ENCODE results near the gene NDUFB10. TPM values are rescaled to one million over a fixed set of nuclear protein-coding genes. Genes with fewer than 3 reads are reported as not detected.
"Not testable (repeated sequence)": the region's sequence is repeated elsewhere in the genome, so short reads cannot be mapped to it uniquely, and the experiment has no call there.

Gene NDUFB10
- total and polyA plus RNA-seq, 9 donors = 95.4 to 162 (median 132) TPM

DNA sequence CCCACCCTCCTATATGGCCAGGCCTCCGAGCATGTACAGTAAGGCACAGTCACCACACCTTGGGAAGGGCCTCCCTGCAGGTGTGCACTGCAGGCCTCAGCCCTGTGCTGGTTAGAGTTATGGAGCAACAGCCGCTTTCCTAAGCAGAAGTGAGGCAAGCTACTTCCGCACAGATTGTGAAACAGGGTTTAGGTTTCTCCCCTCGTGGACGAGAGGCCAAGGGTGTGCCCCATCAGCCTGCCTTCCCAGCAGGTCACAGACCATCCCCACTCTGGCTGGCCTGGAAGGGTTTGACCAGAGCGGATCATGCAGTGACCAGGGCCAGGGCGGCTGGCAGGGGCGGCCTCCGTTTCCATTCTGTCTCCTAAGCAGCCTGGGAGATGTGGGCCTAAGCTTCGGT is 21.0 kb upstream of the NDUFB10 start:
- H3K36me3 ChIP-seq (ENCODE audit: control insufficient read depth, insufficient read depth, low read length) = peaks cover 37% of the 10 kb centered on the region
- 91% methylated on average over 9 of the region's 10 CpGs for WGBS (ENCODE audit: insufficient coverage)
- H3K4me3 ChIP-seq (ENCODE audit: low read length) = no peak overlapping the region
- H3K27me3 ChIP-seq (ENCODE audit: control insufficient read depth, insufficient read depth, low read length) = peaks cover 3% of the 10 kb centered on the region
- H3K27ac ChIP-seq (ENCODE audit: low read length) = no peak overlapping the region
- H3K9me3 ChIP-seq (replicated peaks; ENCODE audit: control insufficient read depth, low read depth, low read length) = no peaks in the 10 kb centered on the region
- H3K4me1 ChIP-seq (ENCODE audit: control insufficient read depth, insufficient read depth, low read length) = peaks cover 28% of the 10 kb centered on the region
- DNase-seq = no peak

- Histone ChIP-seq H3K27ac (ENCODE audit: low read length) (no peak overlapping the region), H3K27me3 (ENCODE audit: control insufficient read depth, insufficient read depth, low read length) (no peaks in the 10 kb centered on the region), H3K4me1 (ENCODE audit: control insufficient read depth, insufficient read depth, low read length) (peaks cover 30% of the 10 kb centered on the region), H3K36me3 (ENCODE audit: control insufficient read depth, insufficient read depth, low read length) (peaks cover 37% of the 10 kb centered on the region), H3K4me3 (ENCODE audit: low read length) (no peak overlapping the region), H3K9me3 (replicated peaks; ENCODE audit: control insufficient read depth, low read depth, low read length) (no peaks in the 10 kb centered on the region)
- WGBS (ENCODE audit: insufficient coverage) = 93% methylated on average over 17 of the region's 17 CpGs
- no peak for DNase-seq
Observed at GRCh38 chr16:1938910-1939309, 20.4 kb upstream of the NDUFB10 start.

DNA sequence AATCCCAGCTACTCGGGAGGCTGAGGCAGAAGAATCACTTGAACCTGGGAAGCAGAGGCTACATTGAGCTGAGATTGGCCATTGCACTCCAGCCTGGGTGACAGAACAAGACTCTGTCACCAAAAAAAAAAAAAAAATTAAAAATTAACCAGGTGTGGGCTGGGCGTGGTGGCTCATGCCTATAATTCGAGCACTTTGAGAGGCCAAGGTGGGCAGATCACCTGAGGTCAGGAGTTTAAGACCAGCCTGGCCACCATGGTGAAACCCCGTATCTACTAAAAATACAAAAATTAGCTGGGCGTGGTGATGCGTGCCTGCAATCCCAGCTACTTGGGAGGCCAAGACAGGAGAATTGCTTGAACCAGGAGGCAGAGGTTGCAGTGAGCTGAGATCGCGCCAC is 19.5 kb upstream of the NDUFB10 start:
- peaks cover 30% of the 10 kb centered on the region for H3K4me1 ChIP-seq (ENCODE audit: control insufficient read depth, insufficient read depth, low read length)
- DNase-seq; H3K4me3 ChIP-seq (ENCODE audit: low read length); H3K9me3 ChIP-seq (replicated peaks; ENCODE audit: control insufficient read depth, low read depth, low read length); H3K27me3 ChIP-seq (ENCODE audit: control insufficient read depth, insufficient read depth, low read length); H3K27ac ChIP-seq (ENCODE audit: low read length): not testable (repeated sequence)
- 91% methylated on average over 5 of the region's 8 CpGs for WGBS (ENCODE audit: insufficient coverage)
- H3K36me3 ChIP-seq (ENCODE audit: control insufficient read depth, insufficient read depth, low read length) = peaks cover 37% of the 10 kb centered on the region

DNA sequence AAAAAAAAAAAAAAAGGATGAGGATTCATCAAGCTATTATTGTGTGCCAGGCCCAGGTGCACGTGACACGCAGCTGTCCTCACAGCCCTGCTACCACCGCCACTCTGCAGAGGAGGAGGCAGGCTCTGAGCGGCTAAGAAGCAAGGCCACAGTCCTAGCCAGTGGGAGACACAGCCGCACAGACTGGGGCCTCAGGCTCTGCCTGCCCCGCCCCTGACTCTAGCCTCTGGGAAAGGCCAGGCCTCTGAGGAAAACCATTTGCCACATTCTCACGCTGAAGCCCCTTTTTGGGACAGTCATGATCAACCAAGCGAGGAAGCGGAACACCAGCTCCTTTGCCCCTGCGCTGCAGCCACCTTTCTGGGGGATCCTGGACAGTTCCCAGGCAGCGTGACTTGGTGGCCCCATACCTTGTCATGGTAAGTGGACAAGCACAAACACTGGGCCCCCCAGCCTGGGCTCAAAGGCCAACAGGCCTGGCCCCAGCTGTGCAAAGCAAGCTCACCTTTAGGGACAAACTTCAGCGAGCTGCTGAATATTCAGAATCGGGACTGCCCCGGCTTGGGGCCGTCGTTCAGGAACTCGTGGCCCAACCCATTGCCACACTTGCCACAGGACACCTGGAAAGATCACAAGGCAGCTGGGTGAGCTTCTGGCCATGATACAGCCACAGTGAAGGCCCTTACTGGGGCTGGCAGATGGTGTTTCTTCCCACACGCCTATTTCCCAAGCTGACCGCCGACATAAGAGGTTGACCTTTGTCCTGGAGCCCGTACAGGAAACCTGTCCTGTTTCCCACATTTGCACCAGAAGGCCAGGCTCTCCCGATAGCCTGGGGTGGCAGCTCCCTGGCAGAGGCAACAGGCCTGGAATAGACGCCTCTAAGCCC is 18.8 kb upstream of the NDUFB10 start:
- Histone ChIP-seq H3K4me3 (ENCODE audit: low read length) (no peak overlapping the region), H3K36me3 (ENCODE audit: control insufficient read depth, insufficient read depth, low read length) (peaks cover 37% of the 10 kb centered on the region), H3K27me3 (ENCODE audit: control insufficient read depth, insufficient read depth, low read length) (no peaks in the 10 kb centered on the region), H3K27ac (ENCODE audit: low read length) (peak overlapping the region; percentile 42), H3K4me1 (ENCODE audit: control insufficient read depth, insufficient read depth, low read length) (peaks cover 28% of the 10 kb centered on the region), H3K9me3 (replicated peaks; ENCODE audit: control insufficient read depth, low read depth, low read length) (no peaks in the 10 kb centered on the region)
- 89% methylated on average over 22 of the region's 23 CpGs for WGBS (ENCODE audit: insufficient coverage)
- no peak for DNase-seq

DNA sequence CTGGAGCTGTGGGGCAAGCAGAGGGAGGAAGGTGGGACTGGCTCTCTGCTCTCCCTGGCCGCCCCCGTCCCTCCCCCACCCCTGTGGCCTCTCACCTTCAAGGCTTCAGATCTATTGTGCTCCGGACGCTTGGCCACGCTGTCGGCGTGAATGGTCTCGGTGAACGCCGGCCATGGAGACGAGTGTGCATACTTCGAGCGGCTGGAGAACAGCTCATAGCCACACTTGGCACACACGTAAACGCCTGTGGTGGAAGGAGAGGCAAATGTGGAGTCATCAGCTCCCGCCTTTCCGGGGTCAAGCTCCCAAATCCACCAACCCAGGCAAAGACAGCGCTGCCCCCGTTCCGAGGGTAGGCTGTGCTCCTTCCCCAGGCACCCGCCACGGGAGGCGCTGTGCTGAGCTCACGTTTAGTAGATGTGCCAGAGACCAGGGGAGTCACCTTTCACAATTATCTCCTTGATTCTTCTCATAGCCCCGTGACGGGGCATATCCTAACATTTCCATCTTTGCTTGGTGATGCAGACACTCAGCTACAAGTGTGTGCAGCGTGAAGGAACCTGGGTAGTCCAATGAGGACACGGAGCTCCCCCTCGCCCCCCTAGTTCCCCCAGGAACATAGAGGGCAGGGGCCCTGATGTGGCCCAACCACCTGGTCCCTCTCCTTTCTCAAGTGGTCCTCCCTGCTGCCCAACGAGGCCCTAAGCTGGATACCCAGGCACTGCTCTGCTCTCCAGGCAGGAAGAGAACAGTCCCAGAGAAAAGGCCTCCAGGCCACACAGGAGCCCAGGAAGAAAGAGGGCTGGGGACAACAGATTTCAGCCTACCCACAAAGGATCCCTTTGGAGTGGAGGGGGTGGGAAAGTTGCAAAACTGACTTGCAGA is 17.9 kb upstream of the NDUFB10 start:
- WGBS (ENCODE audit: insufficient coverage) = 79% methylated on average over 27 of the region's 30 CpGs
- H3K27me3 ChIP-seq (ENCODE audit: control insufficient read depth, insufficient read depth, low read length) = no peaks in the 10 kb centered on the region
- no peak for DNase-seq
- H3K4me3 ChIP-seq (ENCODE audit: low read length) = peak overlapping the region; percentile 93
- H3K36me3 ChIP-seq (ENCODE audit: control insufficient read depth, insufficient read depth, low read length) = peaks cover 37% of the 10 kb centered on the region
- H3K9me3 ChIP-seq (replicated peaks; ENCODE audit: control insufficient read depth, low read depth, low read length) = no peaks in the 10 kb centered on the region
- H3K27ac ChIP-seq (ENCODE audit: low read length) = peak overlapping the region; percentile 78
- H3K4me1 ChIP-seq (ENCODE audit: control insufficient read depth, insufficient read depth, low read length) = peaks cover 27% of the 10 kb centered on the region

DNA sequence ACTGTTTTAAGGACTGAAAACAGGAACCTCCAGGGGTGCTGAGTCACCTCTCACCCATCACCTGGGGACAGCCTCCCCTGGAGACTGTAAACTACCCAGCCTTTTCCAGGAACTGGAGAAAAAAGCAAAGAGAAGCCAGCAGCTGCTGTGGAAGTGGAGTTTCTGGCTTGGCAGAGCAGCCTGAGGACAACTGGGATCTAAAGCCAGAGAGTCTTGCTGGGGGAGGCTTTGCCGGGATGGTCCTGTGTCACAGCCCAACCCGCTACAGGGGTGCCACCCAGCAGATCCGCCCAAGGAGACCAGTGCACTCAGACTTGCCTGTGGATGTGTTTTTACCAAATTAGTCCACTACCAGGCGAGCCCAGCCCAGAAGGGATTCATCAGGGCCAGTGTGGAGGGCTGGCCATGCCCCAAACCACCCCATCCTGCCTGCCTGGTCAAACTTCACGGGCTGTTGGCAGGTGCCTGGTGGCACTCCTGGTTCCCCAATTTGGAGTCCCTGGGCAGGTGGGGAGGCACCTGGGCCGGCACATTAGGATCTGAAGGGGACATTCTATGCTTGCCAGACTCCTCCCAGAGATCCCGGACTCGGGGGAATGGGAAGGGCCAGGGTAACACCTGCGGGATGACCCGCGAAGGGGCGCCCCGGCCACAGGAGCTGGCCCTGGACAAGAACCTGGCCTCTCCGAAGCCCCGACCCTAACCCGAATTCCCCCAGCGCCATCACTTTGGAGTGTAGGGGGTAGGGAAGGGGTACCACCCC is 17.1 kb upstream of the NDUFB10 start:
- H3K4me3 ChIP-seq (ENCODE audit: low read length) = peak overlapping the region; percentile 93
- peaks cover 32% of the 10 kb centered on the region for H3K4me1 ChIP-seq (ENCODE audit: control insufficient read depth, insufficient read depth, low read length)
- no peaks in the 10 kb centered on the region for H3K9me3 ChIP-seq (replicated peaks; ENCODE audit: control insufficient read depth, low read depth, low read length)
- peaks cover 31% of the 10 kb centered on the region for H3K36me3 ChIP-seq (ENCODE audit: control insufficient read depth, insufficient read depth, low read length)
- no peaks in the 10 kb centered on the region for H3K27me3 ChIP-seq (ENCODE audit: control insufficient read depth, insufficient read depth, low read length)
- peak; percentile 42 for DNase-seq
- WGBS (ENCODE audit: insufficient coverage) = 24% methylated on average over 12 of the region's 17 CpGs
- peak overlapping the region; percentile 78 for H3K27ac ChIP-seq (ENCODE audit: low read length)

DNA sequence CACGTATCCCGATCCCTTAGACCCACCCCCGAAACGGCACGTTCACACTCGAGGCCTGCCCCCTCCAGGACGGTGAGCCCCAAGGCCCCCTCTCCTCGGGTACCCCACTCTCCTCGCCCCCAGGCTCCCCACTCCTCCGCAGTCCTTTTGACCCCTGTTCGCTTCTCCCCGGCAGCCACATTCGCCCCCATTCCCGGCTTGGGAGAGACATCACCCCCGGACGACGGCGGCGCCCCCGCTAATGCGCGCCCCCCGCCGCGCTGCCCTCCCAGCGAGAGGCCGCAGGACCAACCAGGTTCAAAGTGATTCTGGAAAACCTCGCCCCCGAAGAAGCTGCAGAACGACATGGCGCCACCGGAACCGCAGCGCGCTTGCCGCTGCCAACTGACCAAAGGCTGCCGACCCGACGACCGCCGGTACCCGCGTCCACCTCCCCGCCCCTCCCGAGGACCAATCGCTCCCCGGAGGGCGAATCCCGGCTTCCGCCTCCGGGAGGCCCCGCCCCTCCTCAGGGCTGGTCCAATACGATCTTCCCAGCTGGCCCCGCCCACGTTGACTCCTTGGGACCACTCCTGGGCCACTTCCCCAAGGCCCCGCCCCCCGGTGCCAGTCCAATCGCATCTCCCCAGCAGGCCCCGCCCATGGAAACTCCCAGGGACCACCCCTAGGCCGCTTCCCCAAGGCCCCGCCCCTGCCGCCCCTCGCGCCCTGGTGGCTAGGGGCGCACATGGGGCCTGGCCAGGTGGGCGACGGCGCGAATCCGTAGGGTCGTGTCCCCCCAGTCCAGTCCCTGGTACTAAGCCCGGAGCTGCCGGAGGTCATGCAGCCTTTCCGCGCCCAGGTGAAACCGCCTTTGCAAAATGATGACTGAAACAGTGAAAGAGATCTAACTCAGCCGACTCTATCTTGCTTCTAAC is 16.3 kb upstream of the NDUFB10 start, which contains the start of gene MSRB1:
Gene MSRB1, minus strand, starts transcription at position 390 of the 917 bp plus-strand sequence. Its CDS starts 43 bp downstream, at position 347.
- DNase-seq = peak; percentile 99
- no peaks in the 10 kb centered on the region for H3K27me3 ChIP-seq (ENCODE audit: control insufficient read depth, insufficient read depth, low read length)
- no peaks in the 10 kb centered on the region for H3K9me3 ChIP-seq (replicated peaks; ENCODE audit: control insufficient read depth, low read depth, low read length)
- H3K4me3 ChIP-seq (ENCODE audit: low read length) = peak within 1 kb of the TSS; percentile 93
- H3K27ac ChIP-seq (ENCODE audit: low read length) = peak within 1 kb of the TSS; percentile 86
- WGBS (ENCODE audit: insufficient coverage) = under 1% methylated on average over 64 of the region's 77 CpGs
- H3K36me3 ChIP-seq (ENCODE audit: control insufficient read depth, insufficient read depth, low read length) = peaks cover 23% of the 10 kb centered on the region
- H3K4me1 ChIP-seq (ENCODE audit: control insufficient read depth, insufficient read depth, low read length) = peaks cover 36% of the 10 kb centered on the region

- Histone ChIP-seq H3K4me1 (ENCODE audit: control insufficient read depth, insufficient read depth, low read length) (peaks cover 36% of the 10 kb centered on the region), H3K27ac (ENCODE audit: low read length) (no peak overlapping the region)
- WGBS (ENCODE audit: insufficient coverage) = 81% methylated on average over 9 of the region's 21 CpGs
Observed at GRCh38 chr16:1944612-1945199, 14.6 kb upstream of the NDUFB10 start.

More at GRCh38 chr16:1944612-1945199, 14.6 kb upstream of the NDUFB10 start:
- no peaks in the 10 kb centered on the region for H3K27me3 ChIP-seq (ENCODE audit: control insufficient read depth, insufficient read depth, low read length)
- H3K9me3 ChIP-seq (replicated peaks; ENCODE audit: control insufficient read depth, low read depth, low read length) = no peaks in the 10 kb centered on the region
- H3K4me3 ChIP-seq (ENCODE audit: low read length) = no peak overlapping the region
- DNase-seq = no peak
- peaks cover 9% of the 10 kb centered on the region for H3K36me3 ChIP-seq (ENCODE audit: control insufficient read depth, insufficient read depth, low read length)

Measured in muscle of leg (tissue), 11 donors.